Neural cell (in vitro differentiated cells): ENCODE results near the gene SLC27A1. TPM values are rescaled to one million over a fixed set of nuclear protein-coding genes. Genes with fewer than 3 reads are reported as not detected.

Experiments
- H2AFZ ChIP-seq: fragments of 200-600, 300-800 bp; sonication (generic), shearing (Covaris generic); 2 replicates; pipeline ENCODE4 v1.6.0; 2014; ENCODE audit warnings: low read depth, mild to moderate bottlenecking, antibody characterized with exemption, low read length, moderate library complexity
- H3F3A ChIP-seq: fragments of 200-600 bp; shearing (Covaris generic); 2 replicates; pipeline ENCODE4 v1.6.1; 2016; ENCODE audit warnings: mild to moderate bottlenecking, moderate library complexity, mixed read lengths, antibody characterized with exemption, low read length; ENCODE audit not compliant: insufficient read depth, poor library complexity, severe bottlenecking
- H3K27ac ChIP-seq: fragments of 200-600, 300-800 bp; sonication (generic), shearing (Covaris generic); 2 replicates; pipeline ENCODE4 v1.5.1; 2014; ENCODE audit warnings: mild to moderate bottlenecking, low read length, moderate library complexity
- H3K27me3 ChIP-seq: fragments of 300-800, 200-600 bp; sonication (generic), shearing (Covaris generic); 2 replicates; pipeline ENCODE4 v1.6.0; 2014; ENCODE audit warnings: mild to moderate bottlenecking, low read depth, low read length, moderate library complexity; ENCODE audit not compliant: insufficient read depth
- H3K36me3 ChIP-seq: fragments of 300-800, 200-600 bp; sonication (generic), shearing (Covaris generic); 2 replicates; pipeline ENCODE4 v1.5.1; 2014; ENCODE audit warnings: mild to moderate bottlenecking, antibody characterized with exemption, low read length, moderate library complexity; ENCODE audit not compliant: insufficient read depth
- H3K4me2 ChIP-seq: fragments of 300-800, 200-600 bp; sonication (generic), shearing (Covaris generic); 2 replicates; pipeline ENCODE4 v1.6.0; 2014; ENCODE audit warnings: mild to moderate bottlenecking, low read length
- H3K4me3 ChIP-seq: fragments of 300-800, 200-600 bp; sonication (generic), shearing (Covaris generic); 2 replicates; pipeline ENCODE4 v1.5.1; 2014; ENCODE audit warnings: mild to moderate bottlenecking, low read length, moderate library complexity
- H3K79me2 ChIP-seq: fragments of 200-600 bp; shearing (Covaris generic); replicated peaks from 2 replicates; pipeline ENCODE4 v1.6.0; 2014; ENCODE audit warnings: mild to moderate bottlenecking, low read length, moderate library complexity; ENCODE audit not compliant: insufficient read depth
- H3K9ac ChIP-seq: fragments of 300-800, 200-600 bp; sonication (generic), shearing (Covaris generic); 2 replicates; pipeline ENCODE4 v1.6.1; 2016; ENCODE audit warnings: mild to moderate bottlenecking, low read length, mixed read lengths
- H3K9me2 ChIP-seq: fragments of 200-600 bp; shearing (Covaris generic); 2 replicates; pipeline ENCODE4 v1.6.1; 2016; ENCODE audit warnings: mild to moderate bottlenecking, low read length, mixed read lengths; ENCODE audit not compliant: insufficient read depth
- H3K9me3 ChIP-seq: fragments of 200-600, 300-800 bp; sonication (generic), shearing (Covaris generic); 2 replicates; pipeline ENCODE4 v1.6.1; 2016; ENCODE audit warnings: mild to moderate bottlenecking, mixed run types, low read length, moderate library complexity, mixed read lengths
- H4K20me1 ChIP-seq: fragments of 200-600 bp; shearing (Covaris generic); 2 replicates; pipeline ENCODE4 v1.6.1; 2016; ENCODE audit warnings: mild to moderate bottlenecking, mixed run types; ENCODE audit not compliant: insufficient read depth
- EP300 ChIP-seq: fragments of 450-650 bp; conservative IDR thresholded peaks from 2 replicates; pipeline ENCODE4 v1.6.1; 2014; ENCODE audit warnings: antibody characterized with exemption, mild to moderate bottlenecking, moderate library complexity; ENCODE audit not compliant: poor library complexity, severe bottlenecking
- EZH2 ChIP-seq: fragments of 200-600, 300-800 bp; shearing (Covaris generic), sonication (generic); IDR thresholded peaks from 2 replicates; pipeline ENCODE4 v1.6.1; 2014; ENCODE audit warnings: antibody characterized with exemption, low read length, borderline replicate concordance, mild to moderate bottlenecking; ENCODE audit not compliant: insufficient read depth, poor library complexity, severe bottlenecking
- MXI1 ChIP-seq: fragments of 450-650 bp; conservative IDR thresholded peaks from 2 replicates; pipeline ENCODE4 v1.6.1; 2014; ENCODE audit warnings: antibody characterized with exemption, mild to moderate bottlenecking; ENCODE audit not compliant: poor library complexity, severe bottlenecking
- POLR2AphosphoS5 ChIP-seq: IDR thresholded peaks from 2 replicates; pipeline ENCODE4 v1.6.1; 2012
- RAD21 ChIP-seq: fragments of 450-650 bp; conservative IDR thresholded peaks from 2 replicates; pipeline ENCODE4 v1.6.1; 2014; ENCODE audit warnings: antibody characterized with exemption, mild to moderate bottlenecking, moderate library complexity
- SMC3 ChIP-seq: fragments of 450-650 bp; conservative IDR thresholded peaks from 2 replicates; pipeline ENCODE4 v1.6.1; 2014; ENCODE audit warnings: antibody characterized with exemption, mild to moderate bottlenecking, moderate library complexity; ENCODE audit not compliant: poor library complexity
- TAF1 ChIP-seq: IDR thresholded peaks from 2 replicates; pipeline ENCODE4 v1.6.1; 2012; ENCODE audit warnings: low read depth
- polyA plus RNA-seq: library from polyadenylated mRNA; depleted of rRNA; stranded (reverse); fragments of >200 nt; gene quantifications from 2 replicates; pipeline ENCODE4 v1.2.3, GENCODE V29; 2014
- TF ChIP-seq, protein P1 (sequence below): IDR thresholded peaks from 2 replicates; pipeline ENCODE4 v1.6.1; 2012; ENCODE audit warnings: borderline replicate concordance
- TF ChIP-seq, protein P2 (sequence below): fragments of 450-650 bp; IDR thresholded peaks from 2 replicates; pipeline ENCODE4 v1.5.1; 2014; ENCODE audit warnings: antibody characterized with exemption, mild to moderate bottlenecking, moderate library complexity; ENCODE audit not compliant: poor library complexity, severe bottlenecking

Gene SLC27A1
- polyA plus RNA-seq, 1 donor from 2014 or later, result 22.0 TPM

DNA sequence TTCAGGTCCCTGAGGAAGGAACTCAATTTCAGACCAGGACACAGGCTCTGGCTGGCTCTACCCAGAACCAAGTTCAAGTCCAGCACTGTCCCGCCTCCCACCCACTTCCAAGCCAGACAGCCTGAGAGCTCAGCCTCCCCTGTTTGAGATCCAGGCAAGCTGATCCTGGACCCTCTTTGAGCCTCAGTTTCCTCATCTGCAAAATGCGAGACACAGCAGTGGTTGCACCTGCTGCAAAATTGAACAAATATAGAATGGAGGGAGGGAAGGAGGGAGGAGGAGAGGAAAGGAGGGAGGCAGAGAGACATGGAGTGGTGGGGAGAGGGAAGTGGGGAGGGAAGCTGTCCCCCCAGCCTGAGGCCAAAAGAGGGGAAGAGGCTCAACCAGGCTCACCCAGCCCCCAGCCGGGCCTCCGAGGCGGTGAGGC lies 22.6 kb upstream of the SLC27A1 start:
- Histone ChIP-seq H3K9ac (no peak overlapping the region), H3K9me3 (no peaks in the 10 kb centered on the region), H3K79me2 (no peaks in the 10 kb centered on the region), H3K36me3 (no peaks in the 10 kb centered on the region), H3K27ac (no peak overlapping the region), H3K4me3 (no peak overlapping the region), H3F3A (no peaks in the 10 kb centered on the region), H3K4me2 (no peak overlapping the region), H4K20me1 (no peaks in the 10 kb centered on the region), H3K9me2 (no peaks in the 10 kb centered on the region), H3K27me3 (peaks cover 9% of the 10 kb centered on the region), H2AFZ (no peak overlapping the region)
- TF ChIP-seq POLR2AphosphoS5, result no peak
- TF ChIP-seq TAF1, result no peak
- TF ChIP-seq EZH2, result no peak
- TF ChIP-seq EP300, result no peak
- no peak for TF ChIP-seq MXI1
- TF ChIP-seq SMC3, result no peak
- TF ChIP-seq, protein P1, sequence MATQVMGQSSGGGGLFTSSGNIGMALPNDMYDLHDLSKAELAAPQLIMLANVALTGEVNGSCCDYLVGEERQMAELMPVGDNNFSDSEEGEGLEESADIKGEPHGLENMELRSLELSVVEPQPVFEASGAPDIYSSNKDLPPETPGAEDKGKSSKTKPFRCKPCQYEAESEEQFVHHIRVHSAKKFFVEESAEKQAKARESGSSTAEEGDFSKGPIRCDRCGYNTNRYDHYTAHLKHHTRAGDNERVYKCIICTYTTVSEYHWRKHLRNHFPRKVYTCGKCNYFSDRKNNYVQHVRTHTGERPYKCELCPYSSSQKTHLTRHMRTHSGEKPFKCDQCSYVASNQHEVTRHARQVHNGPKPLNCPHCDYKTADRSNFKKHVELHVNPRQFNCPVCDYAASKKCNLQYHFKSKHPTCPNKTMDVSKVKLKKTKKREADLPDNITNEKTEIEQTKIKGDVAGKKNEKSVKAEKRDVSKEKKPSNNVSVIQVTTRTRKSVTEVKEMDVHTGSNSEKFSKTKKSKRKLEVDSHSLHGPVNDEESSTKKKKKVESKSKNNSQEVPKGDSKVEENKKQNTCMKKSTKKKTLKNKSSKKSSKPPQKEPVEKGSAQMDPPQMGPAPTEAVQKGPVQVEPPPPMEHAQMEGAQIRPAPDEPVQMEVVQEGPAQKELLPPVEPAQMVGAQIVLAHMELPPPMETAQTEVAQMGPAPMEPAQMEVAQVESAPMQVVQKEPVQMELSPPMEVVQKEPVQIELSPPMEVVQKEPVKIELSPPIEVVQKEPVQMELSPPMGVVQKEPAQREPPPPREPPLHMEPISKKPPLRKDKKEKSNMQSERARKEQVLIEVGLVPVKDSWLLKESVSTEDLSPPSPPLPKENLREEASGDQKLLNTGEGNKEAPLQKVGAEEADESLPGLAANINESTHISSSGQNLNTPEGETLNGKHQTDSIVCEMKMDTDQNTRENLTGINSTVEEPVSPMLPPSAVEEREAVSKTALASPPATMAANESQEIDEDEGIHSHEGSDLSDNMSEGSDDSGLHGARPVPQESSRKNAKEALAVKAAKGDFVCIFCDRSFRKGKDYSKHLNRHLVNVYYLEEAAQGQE, result no peak
- TF ChIP-seq RAD21, result no peak
- TF ChIP-seq, protein P2, sequence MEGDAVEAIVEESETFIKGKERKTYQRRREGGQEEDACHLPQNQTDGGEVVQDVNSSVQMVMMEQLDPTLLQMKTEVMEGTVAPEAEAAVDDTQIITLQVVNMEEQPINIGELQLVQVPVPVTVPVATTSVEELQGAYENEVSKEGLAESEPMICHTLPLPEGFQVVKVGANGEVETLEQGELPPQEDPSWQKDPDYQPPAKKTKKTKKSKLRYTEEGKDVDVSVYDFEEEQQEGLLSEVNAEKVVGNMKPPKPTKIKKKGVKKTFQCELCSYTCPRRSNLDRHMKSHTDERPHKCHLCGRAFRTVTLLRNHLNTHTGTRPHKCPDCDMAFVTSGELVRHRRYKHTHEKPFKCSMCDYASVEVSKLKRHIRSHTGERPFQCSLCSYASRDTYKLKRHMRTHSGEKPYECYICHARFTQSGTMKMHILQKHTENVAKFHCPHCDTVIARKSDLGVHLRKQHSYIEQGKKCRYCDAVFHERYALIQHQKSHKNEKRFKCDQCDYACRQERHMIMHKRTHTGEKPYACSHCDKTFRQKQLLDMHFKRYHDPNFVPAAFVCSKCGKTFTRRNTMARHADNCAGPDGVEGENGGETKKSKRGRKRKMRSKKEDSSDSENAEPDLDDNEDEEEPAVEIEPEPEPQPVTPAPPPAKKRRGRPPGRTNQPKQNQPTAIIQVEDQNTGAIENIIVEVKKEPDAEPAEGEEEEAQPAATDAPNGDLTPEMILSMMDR, result no peak

DNA sequence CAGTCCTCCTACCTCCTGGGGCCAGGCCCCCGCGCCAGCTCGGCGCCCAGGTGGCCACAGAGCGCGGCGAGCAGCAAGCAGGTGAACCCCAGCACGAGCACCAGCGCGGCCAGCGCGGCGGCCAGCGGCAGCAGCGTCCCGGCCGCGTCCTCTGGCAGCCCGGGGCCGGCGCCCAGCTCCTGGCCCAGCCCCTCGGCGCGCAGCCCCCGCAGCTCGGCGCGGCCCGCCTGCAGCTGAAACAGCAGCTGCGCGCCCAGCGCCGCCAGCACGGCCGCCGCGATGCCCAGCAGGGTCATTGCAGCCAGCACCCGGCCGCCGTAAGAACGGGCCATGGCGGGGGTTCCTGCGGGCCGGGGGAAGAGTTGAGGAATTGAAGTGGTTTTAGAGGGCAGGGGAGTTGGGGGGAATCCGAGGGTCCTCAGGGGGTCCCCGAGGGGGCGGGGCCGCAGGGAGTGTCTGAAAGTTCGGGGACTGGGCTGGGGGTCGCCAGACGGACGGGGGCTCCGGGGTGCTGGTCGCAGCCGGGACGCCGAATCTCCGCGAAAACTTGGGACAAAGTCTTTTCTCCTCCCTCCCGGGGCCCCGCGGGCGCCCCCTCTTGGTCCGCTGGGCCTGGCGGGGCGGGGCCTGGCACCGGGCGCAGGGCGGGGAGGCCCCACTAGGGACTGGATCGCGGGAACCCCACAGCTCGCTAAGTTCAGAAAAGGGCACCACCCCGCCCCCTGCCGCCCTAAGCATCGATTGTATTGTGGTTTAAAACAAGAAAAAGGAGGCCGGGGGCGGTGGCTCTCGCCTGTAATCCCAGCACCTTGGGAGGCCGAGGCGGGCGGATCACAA lies 22.0 kb upstream of the SLC27A1 start, which contains the start of gene TMEM221:
TSS of gene TMEM221 (minus strand) at position 538 of the 837 bp plus-strand sequence. CDS start at position 332, 206 bp downstream.
- no peak within 1 kb of the TSS for H3K4me2 ChIP-seq
- no peaks in the 10 kb centered on the region for H3K9me3 ChIP-seq
- no peaks in the 10 kb centered on the region for H3K79me2 ChIP-seq
- no peak within 1 kb of the TSS for H3K9ac ChIP-seq
- H3K27ac ChIP-seq, result no peak within 1 kb of the TSS
- H3K9me2 ChIP-seq, result no peaks in the 10 kb centered on the region
- H3K27me3 ChIP-seq, result peaks cover 9% of the 10 kb centered on the region
- no peaks in the 10 kb centered on the region for H3K36me3 ChIP-seq
- TF ChIP-seq, protein P2, result no peak
- TF ChIP-seq MXI1 (no peak), EP300 (no peak), RAD21 (no peak), TAF1 (no peak), POLR2AphosphoS5 (no peak), SMC3 (no peak), EZH2 (no peak)
- TF ChIP-seq, protein P1, result no peak
- peak within 1 kb of the TSS; percentile 43 for H3K4me3 ChIP-seq
- H2AFZ ChIP-seq, result no peak within 1 kb of the TSS
- H4K20me1 ChIP-seq, result no peaks in the 10 kb centered on the region
- no peaks in the 10 kb centered on the region for H3F3A ChIP-seq
